Measurements from ENCODE around the gene ARHGAP12. TPM values are rescaled to one million over a fixed set of nuclear protein-coding genes. Genes with fewer than 3 reads are reported as not detected.
"Not testable (repeated sequence)": the region's sequence is repeated elsewhere in the genome, so short reads cannot be mapped to it uniquely, and the experiment has no call there.

The ARHGAP12 gene
- total RNA-seq, 1 donor, result 4.6 TPM

DNA sequence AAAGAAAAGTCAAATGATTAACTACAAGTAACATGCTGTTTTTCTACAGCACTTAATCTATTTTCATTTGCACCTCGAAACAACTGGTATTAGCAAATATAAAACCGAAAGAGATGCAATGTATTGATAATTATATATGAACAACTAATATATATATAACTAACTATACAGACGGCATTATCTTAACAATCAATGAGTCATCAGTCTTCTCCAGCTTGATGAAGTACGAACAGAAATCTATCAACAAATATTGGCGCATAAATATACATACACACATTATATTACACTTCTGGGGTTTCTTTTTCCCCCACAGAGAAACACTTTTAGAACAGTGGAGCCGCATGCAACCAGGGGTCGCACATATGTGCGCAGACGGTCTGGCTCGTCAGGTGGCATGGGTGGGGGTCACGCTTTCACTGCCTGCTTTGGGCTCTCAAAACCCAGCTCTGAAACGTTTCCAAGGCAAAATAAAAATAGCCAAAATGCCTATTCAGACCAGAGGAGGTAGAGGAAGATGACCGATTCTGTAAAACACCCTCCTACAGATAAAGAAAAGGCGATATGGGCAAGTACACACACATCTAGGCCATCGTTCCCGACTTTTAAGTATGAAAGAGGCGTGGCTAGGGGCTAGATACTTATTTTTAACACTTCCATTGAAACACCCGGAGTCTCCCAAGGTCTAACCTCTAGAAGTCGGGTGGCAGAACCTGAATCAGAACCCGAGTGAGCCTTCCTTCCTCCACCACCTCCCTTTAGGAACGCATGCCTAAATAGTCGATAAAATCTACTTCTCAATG, 1.7 kb downstream of the ARHGAP12 start:
- no peak for DNase-seq (ENCODE audit: low read depth in 2 of 3, low spot score in 2 of 3)

DNA sequence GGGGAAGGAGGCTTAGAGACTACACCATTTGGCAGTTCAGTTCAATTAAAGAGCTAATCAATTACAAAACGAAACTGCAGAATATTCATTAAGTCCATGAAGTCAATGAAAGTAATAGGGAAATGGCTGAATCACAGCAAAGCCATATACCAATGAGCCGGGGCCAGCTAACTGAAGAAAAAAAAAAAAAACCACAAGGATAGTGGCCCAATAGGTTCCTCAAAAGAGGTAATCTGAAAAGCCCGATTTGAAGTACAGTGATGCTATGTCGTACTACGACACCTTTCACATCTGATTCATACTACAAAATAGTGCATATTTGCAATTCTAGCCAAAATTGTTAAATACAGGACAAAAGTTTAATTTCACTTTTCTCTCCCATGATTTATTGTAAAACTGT, 2.5 kb downstream of the ARHGAP12 start:
- DNase-seq (ENCODE audit: low read depth in 2 of 3, low spot score in 2 of 3), result peak in 1 of 3 donors; percentile 23

DNA sequence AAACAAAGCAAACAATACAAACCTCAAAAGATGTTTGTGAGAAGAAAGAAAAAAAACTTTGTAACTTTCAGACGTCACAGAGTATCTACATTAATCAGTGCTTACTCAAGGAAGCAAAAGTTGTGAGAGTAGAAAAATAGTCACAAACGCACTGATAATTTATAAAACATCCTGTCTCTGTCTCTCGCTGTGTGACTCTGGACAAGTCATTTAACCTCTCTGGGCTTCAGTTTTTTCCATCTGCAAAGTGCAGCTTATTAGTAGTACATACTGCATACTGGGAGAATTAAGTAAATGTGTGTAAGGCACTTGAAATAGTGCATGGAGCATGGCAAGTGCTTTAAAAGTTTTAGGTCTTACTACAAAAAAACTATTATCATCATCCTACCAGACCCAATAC, 3.8 kb downstream of the ARHGAP12 start:
- DNase-seq (ENCODE audit: low read depth in 2 of 3, low spot score in 2 of 3), result no peak

DNA sequence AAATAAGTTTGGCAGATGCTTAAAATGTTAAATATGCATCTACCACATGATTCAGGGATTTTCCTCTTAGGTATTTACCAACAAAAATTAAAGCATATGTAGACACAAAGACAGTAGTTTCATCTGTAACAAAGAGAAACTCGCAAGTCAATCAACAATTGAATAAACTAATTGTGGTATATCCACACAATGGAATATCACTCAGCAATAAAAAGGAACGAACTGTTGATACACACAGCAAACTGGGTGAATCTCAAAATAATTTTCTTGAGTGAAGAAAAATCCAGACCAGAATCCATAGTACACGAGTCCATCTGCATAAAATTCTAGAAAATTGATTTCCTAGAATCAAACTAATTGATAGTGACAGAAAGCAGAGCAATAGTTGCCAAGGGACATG, 5.2 kb downstream of the ARHGAP12 start:
- no peak for DNase-seq (ENCODE audit: low read depth in 2 of 3, low spot score in 2 of 3)

DNA sequence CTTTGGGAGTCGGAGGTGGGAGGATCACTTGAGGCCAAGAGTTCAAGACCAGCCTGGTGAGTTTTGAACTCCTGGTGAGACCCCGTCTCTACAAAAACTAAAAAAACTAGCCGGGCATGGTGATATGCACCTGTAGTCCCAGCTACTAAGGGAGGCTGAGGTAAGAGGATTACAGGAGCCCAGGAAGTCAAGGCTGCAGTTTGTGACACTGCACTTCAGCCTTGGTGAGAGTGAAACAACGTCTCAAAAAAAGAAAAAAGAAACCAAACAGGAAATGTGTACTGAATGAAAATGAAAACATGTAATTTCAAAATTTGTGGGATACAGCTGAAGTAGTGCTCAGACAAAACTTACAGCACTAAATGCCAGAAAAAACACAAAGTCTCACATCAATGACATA, 7.6 kb downstream of the ARHGAP12 start:
- no peak for DNase-seq (ENCODE audit: low read depth in 2 of 3, low spot score in 2 of 3)

DNA sequence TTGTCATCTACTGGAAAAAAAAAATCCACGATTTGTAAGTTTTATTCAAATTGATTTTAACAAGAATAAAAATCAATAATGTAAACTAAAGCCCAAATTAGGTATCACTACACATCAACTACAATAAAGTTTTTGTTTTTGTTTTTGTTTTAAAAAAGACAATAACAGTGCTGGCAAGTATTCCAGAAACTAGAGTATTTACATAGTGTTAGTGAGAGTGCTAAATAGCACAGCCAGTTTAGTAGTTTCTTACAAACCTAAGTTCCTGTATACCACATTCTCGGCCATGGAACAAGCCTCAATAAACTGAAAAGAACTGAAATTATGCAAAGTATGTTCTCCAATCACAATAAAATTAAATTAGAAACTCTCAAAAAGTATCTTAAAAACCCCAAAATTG, 8.1 kb downstream of the ARHGAP12 start:
- no peak for DNase-seq (ENCODE audit: low read depth in 2 of 3, low spot score in 2 of 3)

DNA sequence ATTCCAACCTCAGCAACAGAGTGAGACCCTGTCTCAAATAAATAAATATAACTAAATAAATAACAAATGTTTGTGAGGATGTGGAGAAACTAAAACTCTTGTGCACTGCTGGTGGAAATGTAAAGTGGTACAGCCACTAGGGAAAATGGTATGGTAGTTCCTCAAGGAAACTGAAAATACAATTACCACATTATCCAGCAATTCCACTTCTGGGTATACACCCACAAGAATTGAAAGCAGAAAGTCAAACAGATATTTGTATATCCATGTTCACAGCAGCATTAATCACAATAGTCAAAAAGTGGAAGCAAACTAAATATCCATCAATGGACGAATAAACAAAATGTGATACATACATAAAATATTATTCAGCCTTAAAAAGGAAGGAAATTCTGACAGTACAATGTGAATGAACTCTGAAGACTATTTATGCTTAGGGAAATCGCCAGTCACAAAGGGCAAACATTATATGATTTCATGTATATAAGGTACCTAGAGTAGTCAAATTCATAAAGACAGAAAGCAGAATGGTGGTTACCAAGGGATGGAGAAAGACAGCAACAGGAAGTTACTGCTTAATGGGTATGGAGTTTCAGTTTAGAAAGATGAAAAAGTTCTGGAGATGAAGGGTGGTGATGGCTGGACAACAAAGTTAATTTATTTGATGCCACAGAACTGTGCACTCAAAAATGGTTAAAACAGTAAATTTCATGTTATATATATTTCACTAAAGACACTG, 9.8 kb downstream of the ARHGAP12 start:
- no peak for DNase-seq (ENCODE audit: low read depth in 2 of 3, low spot score in 2 of 3)

DNA sequence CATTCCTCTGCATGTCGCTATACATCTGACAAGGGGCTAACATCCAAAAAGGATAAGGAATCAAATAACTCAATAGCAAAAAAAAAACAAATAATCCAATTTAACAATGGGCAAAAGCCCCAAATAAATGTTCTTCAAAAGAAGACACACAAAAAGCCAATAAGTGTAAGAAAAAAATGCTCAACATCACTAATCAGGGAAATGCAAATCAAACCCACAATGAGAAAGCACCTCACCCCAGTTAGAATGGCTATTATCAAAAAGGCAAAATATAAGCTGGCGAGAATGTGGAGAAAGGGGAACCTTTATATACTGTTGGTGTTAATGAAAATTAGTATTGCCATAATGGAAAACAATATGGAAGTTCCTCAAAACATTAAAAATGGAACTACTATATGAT, 14.3 kb downstream of the ARHGAP12 start:
- no peak for DNase-seq (ENCODE audit: low read depth in 2 of 3, low spot score in 2 of 3)

DNA sequence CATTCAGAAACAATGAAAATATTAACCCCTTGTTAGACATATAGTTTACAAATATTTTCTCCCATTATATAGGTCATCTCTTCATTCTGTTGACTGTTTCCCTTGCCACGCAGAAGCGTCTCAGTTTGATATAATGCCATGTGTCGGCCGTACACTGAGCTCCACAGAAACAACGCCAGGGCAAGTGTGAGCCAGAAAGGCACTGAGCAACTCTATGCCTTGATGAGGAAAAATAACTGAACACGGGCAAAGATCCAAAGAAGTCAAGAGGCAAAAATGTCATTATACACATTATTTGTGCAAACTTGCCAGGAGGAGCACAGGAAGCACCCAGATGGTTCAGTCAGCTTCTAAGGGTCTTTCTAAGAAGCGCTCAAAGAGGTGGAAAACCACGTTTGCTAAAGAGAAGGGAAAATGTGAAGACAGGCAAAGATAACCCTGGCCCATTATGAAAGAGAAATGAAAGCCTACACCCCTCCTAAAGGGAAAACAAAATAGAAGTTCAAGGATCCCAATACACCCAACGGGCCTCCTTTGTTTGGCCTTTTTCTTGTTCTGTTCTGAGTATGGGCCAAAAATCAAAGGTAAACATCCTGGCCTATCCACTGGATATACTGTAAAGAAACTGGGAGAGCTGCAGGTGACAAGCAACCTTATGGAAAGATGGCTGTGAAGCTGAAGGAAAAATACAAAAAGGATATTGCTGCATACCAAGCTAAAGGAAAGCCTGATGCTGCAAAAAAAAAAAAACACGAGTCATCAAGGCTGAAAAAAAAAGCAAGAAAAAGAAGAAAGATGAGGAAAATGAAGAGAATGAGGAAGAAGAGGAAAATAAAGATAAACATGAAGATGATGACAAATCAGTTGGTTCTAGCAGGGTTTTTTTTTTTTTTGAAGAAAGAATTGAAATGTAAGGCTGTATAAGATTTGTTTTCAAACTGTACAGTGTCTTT, 15.5 kb downstream of the ARHGAP12 start:
- DNase-seq (ENCODE audit: low read depth in 2 of 3, low spot score in 2 of 3), result no peak

DNA sequence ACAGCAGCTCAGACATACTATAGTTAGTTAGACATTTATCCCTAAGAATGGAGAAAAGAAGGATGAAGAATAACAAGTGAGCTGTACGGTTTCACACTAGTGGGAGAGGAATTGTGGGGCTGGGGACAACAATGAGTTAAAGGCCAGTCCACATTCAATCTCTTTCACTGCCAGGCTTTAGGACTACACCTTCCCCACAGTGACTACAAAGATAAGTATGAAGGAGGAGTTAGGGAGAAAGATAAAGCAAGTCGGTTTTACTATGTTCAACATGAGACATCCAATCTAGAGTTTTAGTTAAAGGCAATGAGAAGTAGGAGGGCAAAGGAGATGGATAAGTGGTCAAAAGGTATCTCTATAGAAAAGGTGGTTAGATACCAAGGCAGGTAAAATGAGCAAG, 16.3 kb downstream of the ARHGAP12 start:
- no peak for DNase-seq (ENCODE audit: low read depth in 2 of 3, low spot score in 2 of 3)

DNA sequence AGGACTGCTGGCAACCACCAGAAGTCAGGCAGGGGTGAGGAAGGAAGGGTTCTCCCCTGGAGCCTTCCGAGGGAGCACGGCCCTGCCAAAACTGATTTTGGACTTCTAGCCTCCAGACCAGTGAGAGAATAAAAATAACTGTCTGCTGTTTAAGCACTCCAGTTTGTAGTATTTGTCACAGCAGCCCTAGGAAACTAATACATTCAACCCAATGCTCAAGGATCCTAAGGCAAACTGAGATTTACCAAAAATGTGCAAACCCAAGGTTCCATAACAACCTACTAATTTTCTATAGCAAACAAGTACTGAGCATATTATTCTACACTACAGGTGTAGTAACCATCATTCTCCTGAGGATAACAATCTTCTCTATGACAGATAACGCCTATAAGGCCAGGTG, 18.6 kb downstream of the ARHGAP12 start:
- no peak for DNase-seq (ENCODE audit: low read depth in 2 of 3, low spot score in 2 of 3)

DNA sequence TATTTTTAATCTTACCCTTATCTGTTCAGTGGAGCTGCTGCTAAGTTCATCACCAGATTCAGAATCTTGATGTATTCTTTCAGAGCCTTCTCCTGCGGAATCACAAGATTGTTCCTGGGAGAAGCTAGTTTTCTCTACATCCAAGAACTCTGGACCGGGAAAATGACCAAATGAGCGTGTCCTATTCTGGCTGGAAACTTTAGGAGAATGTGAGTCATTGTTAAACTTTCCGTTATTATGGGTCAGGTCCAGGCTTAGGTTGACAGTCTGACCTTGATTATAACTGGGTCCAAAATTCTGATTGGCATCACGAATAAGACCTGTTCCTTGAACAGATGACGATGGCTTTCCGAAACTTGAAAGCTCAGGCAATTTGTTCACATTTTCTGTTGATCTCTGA, 20.5 kb downstream of the ARHGAP12 start:
- DNase-seq (ENCODE audit: low read depth in 2 of 3, low spot score in 2 of 3), result no peak

DNA sequence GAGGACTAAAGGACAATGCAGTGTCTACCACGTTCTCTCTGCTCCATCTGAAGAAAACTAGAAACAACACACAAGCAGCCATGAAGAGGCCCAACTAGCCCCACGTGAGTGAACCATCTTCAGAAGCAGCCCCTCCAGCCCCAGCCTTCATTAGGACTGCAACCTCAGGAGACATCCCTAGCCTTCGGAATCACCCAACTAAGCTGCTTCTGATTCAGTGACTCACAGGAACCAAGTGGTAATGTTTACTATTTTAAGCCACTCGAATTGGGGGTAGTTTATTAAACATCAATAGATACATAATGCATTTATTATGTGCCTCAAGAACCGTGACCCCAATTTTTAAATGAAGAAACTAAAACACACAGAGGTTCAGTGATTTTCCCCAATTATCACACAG, 22.6 kb downstream of the ARHGAP12 start:
- DNase-seq (ENCODE audit: low read depth in 2 of 3, low spot score in 2 of 3), result no peak

DNA sequence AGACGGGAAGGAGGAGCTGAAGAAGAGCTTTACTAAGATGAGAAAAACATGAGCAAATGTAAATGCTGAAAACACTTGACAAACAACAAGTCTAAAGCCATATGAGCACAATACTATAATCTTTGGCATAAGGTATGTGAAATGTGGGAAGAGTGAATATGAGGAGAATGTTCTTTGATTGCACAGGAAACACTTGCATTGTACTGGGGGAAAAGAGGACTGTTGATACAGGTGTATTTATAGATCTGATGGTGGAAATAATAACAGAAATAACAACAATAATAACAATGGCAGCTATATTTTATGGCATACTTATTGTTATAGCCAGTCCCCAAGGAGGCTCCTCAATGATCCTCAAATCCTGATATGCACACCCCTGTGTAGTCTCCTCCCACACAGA, 23.0 kb downstream of the ARHGAP12 start:
- DNase-seq (ENCODE audit: low read depth in 2 of 3, low spot score in 2 of 3), result no peak

DNA sequence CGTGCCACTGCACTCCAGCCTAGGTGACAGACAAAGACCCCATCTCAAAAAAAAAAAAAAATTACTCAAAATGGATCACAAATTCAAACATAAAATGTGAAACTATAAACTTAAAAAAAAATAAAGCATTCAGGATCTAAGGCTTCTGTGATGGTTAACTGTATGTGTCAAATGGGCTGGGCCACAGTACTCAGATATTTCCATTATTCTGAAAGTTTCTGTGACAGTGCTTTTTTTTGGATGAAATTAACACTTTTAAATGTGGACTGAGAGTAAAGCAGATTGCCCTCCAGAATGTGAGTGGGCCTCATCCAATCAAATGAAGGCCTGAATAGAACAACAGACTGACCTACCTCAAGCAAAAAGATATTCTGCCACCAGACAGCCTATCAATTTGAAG, 26.0 kb downstream of the ARHGAP12 start:
- no peak for DNase-seq (ENCODE audit: low read depth in 2 of 3, low spot score in 2 of 3)

DNA sequence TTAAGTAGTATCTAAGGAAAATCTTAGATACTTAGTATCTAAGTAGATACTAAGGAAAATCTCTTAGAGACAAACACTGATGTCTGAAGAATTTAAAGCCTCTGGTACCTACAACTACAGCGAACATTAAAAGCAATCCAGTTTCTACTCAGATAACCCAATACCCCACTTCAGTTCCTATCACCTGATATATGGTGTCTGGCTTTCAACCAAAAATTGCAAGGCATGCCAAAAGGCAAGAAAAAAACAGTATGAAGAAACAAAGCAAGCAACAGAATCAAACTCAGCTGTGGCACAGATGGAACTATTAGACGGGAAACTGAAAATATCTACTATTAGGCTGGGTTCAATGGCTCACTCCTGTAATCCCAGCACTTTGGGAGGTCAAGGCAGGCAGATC, 31.1 kb downstream of the ARHGAP12 start:
- no peak for DNase-seq (ENCODE audit: low read depth in 2 of 3, low spot score in 2 of 3)

DNA sequence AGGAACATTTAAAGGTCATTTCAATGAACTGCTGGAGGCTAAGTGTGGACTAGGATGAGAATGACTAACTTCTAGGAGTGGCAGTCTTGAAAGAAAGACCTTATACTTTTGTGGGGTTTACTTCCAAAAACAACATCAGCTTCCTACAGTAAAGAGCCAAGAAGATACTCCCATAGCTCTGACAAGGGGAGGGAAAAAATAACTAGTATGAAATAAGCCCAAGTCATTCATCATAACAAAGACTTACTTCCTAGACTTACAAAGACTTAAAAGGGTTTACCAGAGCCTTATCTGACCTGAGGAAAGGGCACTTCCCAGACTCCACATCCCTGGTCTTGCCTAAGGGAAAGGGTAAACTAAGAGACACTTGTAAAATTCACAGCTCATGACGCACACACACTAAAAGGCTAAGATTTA, 31.7 kb downstream of the ARHGAP12 start:
- no peak for DNase-seq (ENCODE audit: low read depth in 2 of 3, low spot score in 2 of 3)

DNA sequence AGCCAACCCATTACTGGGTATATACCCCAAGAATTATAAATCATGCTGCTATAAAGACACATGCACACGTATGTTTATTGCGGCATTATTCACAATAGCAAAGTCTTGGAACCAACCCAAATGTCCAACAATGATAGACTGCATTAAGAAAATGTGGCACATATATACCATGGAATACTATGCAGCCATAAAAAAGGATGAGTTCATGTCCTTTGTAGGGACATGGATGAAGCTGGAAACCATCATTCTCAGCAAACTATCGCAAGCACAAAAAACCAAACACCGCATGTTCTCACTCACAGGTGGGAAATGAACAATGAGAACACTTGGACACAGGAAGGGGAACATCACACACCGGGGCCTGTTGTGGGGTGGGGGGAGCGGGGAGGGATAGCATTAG, 32.9 kb downstream of the ARHGAP12 start:
- DNase-seq (ENCODE audit: low read depth in 2 of 3, low spot score in 2 of 3), result not testable (repeated sequence)

DNA sequence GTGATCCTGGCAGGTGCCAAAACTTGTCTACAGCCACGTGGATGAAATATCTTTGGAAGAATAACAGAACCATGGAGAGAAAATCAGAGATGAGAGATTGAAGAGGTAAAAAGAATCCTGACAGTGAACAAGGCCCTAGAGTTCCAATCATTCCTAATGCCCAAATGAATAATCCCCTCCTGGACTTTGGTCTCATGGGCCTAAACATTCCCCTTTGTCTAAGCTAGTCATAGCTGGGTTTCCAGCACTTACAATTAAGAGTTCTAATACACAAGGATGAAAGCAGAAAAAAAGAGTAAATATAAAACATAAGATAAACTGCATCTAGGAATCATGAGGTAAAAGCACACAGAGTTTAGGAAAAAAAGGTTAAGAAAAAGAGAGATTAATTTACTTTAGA, 40.2 kb downstream of the ARHGAP12 start:
- no peak for DNase-seq (ENCODE audit: low read depth in 2 of 3, low spot score in 2 of 3)

DNA sequence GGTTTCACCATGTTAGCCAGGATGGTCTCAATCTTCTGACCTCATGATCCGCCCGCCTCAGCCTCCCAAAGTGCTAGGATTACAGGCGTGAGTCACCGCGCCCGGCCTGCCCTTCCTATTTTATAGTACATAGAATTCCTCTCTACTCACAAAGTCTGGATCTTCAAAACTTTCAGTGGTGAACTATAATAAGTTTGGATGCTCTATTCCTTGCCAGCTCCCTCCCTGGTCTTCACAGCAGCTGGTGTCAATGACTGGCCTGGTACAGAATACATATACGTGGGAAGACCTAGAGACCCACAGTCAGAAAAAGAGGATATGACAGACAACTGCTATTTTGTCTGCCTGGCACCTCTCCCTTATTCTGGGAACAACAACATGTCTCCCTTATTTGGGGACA, 40.8 kb downstream of the ARHGAP12 start:
- no peak for DNase-seq (ENCODE audit: low read depth in 2 of 3, low spot score in 2 of 3)

DNA sequence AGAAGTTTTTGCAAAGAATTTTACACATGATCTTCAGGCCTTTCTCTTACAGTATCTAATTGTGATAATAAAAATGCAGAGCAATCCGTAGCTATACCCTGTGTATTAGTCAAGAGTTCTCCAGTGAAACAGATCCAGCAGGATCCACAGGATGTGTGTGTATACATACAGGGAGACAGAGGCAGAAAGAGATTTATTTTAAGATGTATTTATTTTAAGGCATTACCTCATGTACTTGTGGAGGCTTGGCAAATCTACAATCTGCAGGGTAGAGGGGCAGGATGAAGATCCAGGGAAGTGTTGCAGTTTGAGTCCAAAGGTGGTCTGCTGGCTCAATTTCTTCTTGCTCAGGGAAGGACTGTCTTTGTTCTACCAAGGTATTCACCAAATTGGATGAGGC, 41.7 kb downstream of the ARHGAP12 start:
- no peak for DNase-seq (ENCODE audit: low read depth in 2 of 3, low spot score in 2 of 3)

All from hematopoietic multipotent progenitor cell (in vitro differentiated cells).